NOMO-1 treated with dmso at 0.1 percent for 144 hours (cell line): ENCODE results near the gene USP28.
A peak's percentile ranks its signal among the peaks of the same experiment; 100 is the strongest.
"Not testable (repeated sequence)": the region's sequence is repeated elsewhere in the genome, so short reads cannot be mapped to it uniquely, and the experiment has no call there.

Experiments used
- DNase-seq: peaks from one replicate; lab custom pipeline; 2025; ENCODE audit not compliant: unreplicated experiment; lab: John Stamatoyannopoulos, UW

The USP28 gene, protein sequence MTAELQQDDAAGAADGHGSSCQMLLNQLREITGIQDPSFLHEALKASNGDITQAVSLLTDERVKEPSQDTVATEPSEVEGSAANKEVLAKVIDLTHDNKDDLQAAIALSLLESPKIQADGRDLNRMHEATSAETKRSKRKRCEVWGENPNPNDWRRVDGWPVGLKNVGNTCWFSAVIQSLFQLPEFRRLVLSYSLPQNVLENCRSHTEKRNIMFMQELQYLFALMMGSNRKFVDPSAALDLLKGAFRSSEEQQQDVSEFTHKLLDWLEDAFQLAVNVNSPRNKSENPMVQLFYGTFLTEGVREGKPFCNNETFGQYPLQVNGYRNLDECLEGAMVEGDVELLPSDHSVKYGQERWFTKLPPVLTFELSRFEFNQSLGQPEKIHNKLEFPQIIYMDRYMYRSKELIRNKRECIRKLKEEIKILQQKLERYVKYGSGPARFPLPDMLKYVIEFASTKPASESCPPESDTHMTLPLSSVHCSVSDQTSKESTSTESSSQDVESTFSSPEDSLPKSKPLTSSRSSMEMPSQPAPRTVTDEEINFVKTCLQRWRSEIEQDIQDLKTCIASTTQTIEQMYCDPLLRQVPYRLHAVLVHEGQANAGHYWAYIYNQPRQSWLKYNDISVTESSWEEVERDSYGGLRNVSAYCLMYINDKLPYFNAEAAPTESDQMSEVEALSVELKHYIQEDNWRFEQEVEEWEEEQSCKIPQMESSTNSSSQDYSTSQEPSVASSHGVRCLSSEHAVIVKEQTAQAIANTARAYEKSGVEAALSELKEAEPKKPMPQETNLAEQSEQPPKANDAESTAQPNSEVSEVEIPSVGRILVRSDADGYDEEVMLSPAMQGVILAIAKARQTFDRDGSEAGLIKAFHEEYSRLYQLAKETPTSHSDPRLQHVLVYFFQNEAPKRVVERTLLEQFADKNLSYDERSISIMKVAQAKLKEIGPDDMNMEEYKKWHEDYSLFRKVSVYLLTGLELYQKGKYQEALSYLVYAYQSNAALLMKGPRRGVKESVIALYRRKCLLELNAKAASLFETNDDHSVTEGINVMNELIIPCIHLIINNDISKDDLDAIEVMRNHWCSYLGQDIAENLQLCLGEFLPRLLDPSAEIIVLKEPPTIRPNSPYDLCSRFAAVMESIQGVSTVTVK

DNA sequence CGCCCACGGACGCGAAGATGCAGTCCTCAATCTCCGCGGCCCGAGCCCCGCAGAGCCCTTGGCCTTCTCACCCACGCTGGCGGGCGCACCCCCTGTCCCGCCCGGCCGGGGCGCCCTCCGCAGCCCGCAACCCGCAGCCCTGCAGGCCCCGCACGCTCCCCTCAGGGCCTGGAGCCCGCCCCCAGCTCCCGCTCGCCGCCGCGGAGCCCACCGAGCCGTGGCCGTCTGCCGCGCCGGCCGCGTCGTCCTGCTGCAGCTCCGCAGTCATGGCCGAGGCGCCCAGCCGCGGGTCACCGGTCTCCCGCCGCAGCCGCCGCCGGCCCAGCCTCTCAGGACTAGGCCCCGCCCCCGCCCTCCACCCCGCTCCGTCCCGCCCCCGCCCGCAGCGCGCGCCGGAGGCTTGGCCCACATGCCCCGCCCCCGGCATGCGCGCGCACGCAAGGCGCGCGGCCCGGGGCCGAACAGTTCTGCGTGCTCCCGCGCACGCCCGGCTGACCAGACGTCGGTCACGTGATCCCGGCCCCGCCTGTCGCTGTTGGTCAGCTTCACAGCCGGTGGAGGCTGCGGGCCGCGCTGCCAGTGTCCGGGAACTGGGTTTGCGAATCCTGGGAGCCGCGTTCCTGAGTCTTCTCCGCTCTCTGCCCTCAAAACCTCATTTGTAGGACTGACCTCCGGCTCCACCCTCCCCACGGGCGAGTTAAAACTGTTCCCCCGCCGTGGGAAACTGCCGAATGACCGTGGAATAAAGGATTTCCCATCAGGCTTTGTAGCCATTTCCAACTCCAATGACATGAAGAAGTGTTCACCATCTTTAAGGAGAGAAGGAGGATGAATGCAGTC, at the start of gene USP28:
USP28 (minus strand) TSS at position 339 of the 840 bp plus-strand sequence; CDS start at position 268, 71 bp downstream.
- peak; percentile 79 for DNase-seq

DNA sequence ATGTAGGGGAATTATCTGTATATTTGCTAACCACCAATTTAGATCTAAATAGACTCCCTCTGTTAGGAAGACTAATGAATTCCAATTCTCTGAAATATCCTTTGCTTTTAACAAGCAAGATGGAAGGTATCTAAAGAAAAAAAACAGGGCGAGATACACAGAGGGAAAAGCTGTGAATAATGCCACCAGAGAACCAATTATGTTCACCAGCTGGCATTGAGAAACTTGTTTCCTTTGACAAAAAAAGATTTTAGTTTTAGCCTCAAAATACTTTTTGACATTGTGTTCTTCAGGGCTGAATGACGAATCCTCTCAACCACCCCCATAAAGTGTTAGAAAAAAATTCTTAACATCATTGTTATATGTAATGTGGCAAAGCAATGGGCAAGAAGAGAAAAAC, 48.2 kb upstream of the USP28 start:
- DNase-seq: no peak

DNA sequence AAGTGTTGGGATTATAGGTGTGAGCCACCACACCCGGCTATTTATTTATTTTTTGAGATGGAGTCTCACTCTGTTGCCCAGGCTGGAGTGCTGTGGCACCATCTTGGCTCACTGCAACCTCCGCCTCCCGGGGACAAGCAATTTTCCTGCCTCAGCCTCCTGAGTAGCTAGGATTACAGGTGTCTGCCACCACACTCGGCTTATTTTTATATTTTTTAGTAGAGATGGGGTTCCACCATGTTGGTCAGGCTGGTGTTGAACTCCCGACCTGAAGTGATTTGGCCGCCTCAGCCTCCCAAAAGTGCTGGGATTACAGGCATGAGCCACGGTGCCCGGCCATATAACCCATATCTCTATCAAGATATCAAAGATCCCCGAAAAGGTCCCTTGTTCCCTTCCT, 36.1 kb upstream of the USP28 start:
- DNase-seq: not testable (repeated sequence)

DNA sequence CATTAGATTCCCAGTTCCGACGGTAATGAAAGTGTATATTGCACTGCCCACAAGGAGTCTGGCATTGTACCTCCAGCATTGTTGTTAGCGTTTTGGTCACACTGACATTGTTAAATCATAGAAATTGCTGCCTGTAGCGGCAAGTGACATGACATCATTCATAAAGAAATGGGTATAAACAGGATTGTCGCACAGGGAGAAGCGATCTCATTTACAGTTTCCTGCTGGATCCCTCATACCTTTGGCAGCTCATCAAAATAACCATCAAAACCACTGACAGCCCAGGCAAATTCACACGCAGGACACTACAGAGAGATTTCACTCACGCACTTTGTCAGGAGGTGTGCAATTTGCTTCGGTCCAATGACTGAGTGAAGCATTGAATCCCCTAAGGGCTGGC, 32.7 kb upstream of the USP28 start:
- no peak for DNase-seq

DNA sequence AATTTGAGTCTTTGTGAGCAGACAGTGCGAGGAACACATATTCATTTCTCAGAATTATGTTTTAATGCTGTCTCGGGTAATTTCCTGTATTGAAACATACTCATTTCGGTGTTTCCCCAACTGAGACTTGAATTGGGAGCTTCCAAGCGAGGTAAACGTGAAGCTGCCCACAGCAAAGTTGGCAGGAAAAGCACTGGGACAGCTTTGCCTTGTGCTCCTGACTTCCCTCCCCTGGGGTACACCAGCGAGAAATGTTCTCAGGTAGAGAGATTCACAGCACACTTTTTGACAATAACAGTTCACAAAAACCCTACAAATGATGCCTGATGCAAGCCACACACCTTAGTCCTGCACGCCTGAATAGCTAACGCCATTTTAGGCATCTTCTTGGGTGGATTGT, 32.3 kb upstream of the USP28 start:
- DNase-seq: no peak

DNA sequence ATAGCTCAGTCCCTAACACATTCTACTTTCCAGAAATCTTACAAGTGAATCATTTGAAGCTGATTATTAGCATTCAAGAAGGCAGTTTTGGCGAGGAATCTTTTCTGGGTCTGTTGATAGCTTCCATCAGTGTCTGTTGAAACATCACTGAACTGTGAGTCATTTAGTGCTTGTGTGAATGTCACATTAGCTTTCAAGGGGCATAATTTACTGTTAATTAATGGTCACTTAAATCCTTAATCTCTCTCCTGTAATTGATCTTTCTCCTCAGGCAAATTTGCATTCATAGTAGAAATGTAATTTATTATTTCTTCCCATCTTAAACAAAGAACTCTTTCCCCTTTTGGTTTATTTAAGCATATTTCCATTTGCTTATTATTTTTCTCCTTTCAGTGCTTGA, 31.8 kb upstream of the USP28 start:
- no peak for DNase-seq

DNA sequence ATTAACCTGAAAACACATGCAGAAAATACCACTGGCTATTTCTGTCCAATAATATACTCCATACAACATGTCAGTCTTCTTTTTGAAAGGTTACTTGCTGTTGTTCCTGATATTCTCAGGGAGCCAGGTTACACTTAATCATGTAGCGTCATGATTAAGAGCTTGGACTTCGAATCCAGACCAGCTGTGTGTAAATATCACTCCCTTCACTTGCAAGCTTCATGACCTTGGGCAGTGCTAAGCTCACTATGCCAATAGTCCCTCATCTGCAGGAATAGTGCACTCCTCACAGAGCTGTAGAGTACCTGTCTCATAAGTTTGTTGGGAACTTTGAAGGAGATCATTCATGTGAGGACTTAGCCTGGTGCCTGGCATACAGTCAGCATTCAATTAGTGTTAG, 31.1 kb upstream of the USP28 start:
- DNase-seq: no peak

GRCh38 chr11:113906038-113906437, 30.7 kb upstream of the USP28 start:
- DNase-seq: no peak

DNA sequence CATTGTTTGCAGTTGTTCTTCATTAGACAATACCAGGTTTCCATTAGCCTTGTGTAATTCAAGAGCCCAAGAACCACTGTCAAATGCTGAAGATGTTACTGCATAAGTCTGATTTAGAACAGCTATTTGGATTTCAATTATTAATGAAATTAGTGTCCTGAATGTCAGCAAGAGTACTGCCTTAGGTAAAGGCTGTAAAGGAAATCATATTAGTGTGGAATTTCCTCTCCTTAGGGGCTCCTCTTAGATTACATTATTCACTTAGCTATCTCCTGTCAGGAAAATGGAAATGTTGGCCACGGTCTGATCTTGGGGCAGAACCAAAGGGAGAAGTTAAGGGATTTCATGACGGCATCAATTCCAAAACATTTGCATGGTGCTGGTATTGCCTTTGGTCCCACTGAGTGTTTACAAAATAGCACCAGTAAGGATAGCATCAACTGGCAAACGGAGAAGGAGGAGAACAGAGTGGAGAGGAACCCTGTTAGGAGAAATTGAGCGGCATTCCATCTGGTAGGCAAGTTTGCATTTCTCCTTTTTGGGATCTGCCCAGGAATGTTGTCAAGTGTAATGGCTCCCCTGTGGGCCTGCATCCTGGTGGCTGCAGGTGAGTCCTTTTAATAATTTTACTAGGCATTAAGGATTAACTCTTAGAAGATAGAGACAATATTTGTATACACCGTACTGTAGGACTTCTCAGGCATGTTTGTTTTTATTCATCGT, 29.2 kb upstream of the USP28 start, which contains the start of gene HTR3B:
HTR3B (plus strand) TSS at position 418 of the 723 bp plus-strand sequence; CDS start at position 556, 138 bp downstream.
- DNase-seq: no peak

DNA sequence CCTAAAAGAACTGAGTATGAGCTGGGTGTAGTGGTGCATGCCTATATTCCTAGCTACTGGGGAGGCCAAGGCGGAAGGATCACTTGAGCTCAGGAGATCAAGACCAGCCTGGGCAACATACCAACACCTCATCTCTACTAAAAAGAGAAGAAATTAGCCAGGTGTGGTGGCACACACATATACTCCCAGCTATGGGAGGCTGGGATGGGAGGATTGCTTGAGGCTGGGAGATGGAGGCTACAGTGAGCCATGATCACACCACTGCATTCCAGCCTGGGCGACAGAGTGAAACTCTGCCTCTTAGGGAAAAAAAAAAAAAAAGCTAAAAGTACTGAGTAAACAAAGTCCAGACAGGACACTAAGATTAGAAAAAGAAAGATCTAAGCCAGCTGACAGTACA, 25.8 kb upstream of the USP28 start:
- DNase-seq: no peak

DNA sequence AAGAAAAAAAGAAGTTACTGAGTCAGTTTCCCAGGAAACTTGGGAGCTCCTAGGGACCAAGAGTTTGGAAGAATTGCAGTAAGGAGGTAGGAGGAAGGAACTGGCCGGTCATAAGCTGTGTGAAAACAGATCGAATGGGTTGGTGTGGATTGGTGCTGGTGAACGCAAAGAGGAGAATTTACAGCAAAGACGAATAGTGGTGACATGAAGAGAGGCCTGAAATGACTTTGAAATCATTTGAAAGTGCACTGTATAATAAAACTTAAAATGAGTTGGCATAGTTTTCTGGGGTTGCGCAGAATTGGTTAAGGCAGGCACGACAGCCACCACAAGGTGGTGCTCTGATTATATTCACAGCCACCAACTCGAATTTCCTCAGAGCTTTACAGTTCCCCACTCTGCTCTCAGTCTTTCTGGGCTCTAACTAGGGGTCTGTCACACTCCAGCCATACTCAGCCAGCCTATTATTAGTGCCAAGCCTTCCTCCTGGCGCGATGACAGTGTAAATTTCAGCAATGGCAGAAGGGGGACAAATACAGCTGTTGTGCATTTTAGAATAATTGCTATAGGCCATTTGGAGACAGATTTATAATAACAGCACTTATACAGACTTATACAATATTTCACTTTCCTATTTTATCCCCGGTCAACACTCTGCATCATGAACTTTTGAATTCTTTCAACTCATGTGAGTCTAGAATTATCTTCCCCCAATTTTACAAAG, 20.9 kb upstream of the USP28 start:
- DNase-seq: peak; percentile 15

- DNase-seq: no peak
These were observed 20.2 kb upstream of the USP28 start for GRCh38 chr11:113895367-113896155.

- DNase-seq: no peak
These were observed 19.1 kb upstream of the USP28 start for GRCh38 chr11:113894421-113894996.

- no peak for DNase-seq
These were observed 13.5 kb upstream of the USP28 start for GRCh38 chr11:113888848-113889247.

DNA sequence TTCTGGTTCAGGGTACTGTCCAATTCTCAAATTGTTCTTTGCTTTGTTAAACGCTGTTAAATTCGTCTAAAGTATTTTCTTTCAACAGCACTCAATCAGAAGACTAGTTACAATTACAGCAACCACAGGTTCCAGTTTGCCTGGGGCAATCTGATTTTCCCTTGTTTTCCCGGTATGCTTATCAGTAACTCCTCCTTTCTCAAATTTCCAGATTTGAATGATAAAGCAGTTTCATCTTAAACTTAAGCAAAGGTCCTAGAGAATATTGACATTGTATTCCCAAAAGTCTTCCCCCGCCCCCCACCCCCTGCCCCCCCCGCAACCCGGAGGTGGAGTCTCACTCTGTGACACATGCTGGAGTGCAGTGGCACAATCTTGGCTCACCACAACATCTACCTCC, 10.5 kb upstream of the USP28 start:
- no peak for DNase-seq

- no peak for DNase-seq
These were observed 9.0 kb upstream of the USP28 start for GRCh38 chr11:113884361-113884836.

DNA sequence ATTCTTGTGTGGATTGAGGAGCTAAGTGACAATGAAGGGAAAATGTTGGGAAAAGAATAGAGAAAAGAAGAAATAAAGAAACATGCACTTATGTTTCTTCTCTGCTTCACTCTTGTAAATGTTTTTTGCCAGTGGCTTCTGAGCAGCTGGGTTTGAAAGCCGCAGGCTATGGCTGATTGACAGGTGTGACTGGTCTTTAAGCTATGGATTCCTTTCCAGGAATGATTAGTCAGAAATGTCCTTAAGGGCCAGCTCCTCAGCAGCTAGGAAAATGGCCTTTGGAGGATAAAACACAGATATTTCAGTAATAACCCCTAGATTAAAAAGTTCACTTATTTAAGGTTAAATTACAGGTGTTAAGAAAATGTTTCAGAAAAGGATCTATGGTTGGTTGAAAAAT, 6.5 kb upstream of the USP28 start:
- no peak for DNase-seq

GRCh38 chr11:113880971-113881370, 5.6 kb upstream of the USP28 start:
- no peak for DNase-seq
